Panc1 (cell line): Measurements from ENCODE around the gene ITPRIPL1. TPM values are rescaled to one million over a fixed set of nuclear protein-coding genes. Genes with fewer than 3 reads are reported as not detected.

Experiments used
- ATAC-seq: fragments of 200-7000 bp; cut with Tn5 transposase; 2 replicates; pipeline ENCODE4 v1.9.1; 2020; ENCODE audit warnings: mild to moderate bottlenecking, moderate library complexity
- BruUV-seq: library from RNA; stranded (reverse); fragments of 400-500 nt; replicated peaks from 2 replicates; lab custom pipeline; 2021; lab: Mats Ljungman, UMichigan
- CTCF ChIA-PET: fragments of 300-600 bp; sonication (Branson Sonifier 250); formaldehyde crosslinking; loops from one replicate; lab custom pipeline; 2022; ENCODE audit warnings: antibody characterized with exemption; lab: Charles Lee
- POLR2A ChIA-PET: fragments of 300-600 bp; sonication (Branson Sonifier 250); formaldehyde crosslinking; loops from one replicate; lab custom pipeline; 2022; ENCODE audit warnings: antibody characterized with exemption; lab: Charles Lee
- DNase-seq: peaks from one replicate; pipeline ENCODE4 v3.0.0-alpha.2; 2010; ENCODE audit warnings: low read depth, low spot score
- H3K27ac ChIP-seq: 2 replicates; pipeline ENCODE4 v1.5.1; 2011; ENCODE audit warnings: mild to moderate bottlenecking, low read length, inconsistent platforms
- H3K27me3 ChIP-seq: fragments of 200-500 bp; sonication (Bioruptor generic); 2 replicates; pipeline ENCODE4 v1.6.0; 2014; ENCODE audit warnings: low read length, inconsistent platforms; ENCODE audit not compliant: control insufficient read depth, insufficient read depth
- H3K36me3 ChIP-seq: fragments of 200-500 bp; sonication (Bioruptor generic); 2 replicates; pipeline ENCODE4 v1.5.1; 2014; ENCODE audit warnings: inconsistent platforms, mild to moderate bottlenecking, low read length, moderate library complexity; ENCODE audit not compliant: control insufficient read depth, insufficient read depth
- H3K4me1 ChIP-seq: 2 replicates; pipeline ENCODE4 v1.5.1; 2011; ENCODE audit warnings: inconsistent platforms, mild to moderate bottlenecking, low read length, moderate library complexity; ENCODE audit not compliant: control insufficient read depth, insufficient read depth
- H3K4me3 ChIP-seq, 2 experiments: 2 replicates each; pipeline ENCODE4 v1.5.1; 2011 to 2012; ENCODE audit warnings: low read depth in 2 of 2, low read length in 2 of 2, mild to moderate bottlenecking in 2 of 2, inconsistent platforms in 1 of 2, moderate library complexity in 1 of 2
- H3K9me3 ChIP-seq: fragments of 200-500 bp; sonication (Bioruptor generic); 2 replicates; pipeline ENCODE4 v1.5.1; 2014; ENCODE audit warnings: low read depth, mild to moderate bottlenecking, inconsistent platforms, low read length, moderate library complexity; ENCODE audit not compliant: control insufficient read depth, insufficient read depth
- CTCF ChIP-seq: fragments of 450-650 bp; IDR thresholded peaks from 2 replicates; pipeline ENCODE4 v1.5.1; 2017; ENCODE audit warnings: mild to moderate bottlenecking
- POLR2AphosphoS5 ChIP-seq: IDR thresholded peaks from 2 replicates; pipeline ENCODE4 v1.6.1; 2012; ENCODE audit warnings: mild to moderate bottlenecking, low read depth, low read length, moderate library complexity
- REST ChIP-seq, 2 experiments: IDR thresholded peaks; 2 replicates each; pipeline ENCODE4 v1.6.1; 2011 to 2012; ENCODE audit warnings: low read depth in 2 of 2, control low read depth in 1 of 2, low read length in 1 of 2, mild to moderate bottlenecking in 1 of 2, moderate library complexity in 1 of 2; ENCODE audit not compliant: insufficient read depth in 1 of 2
- SIN3A ChIP-seq: IDR thresholded peaks from 2 replicates; pipeline ENCODE4 v1.6.1; 2012; ENCODE audit warnings: low read depth, mild to moderate bottlenecking, low read length, moderate library complexity, borderline replicate concordance; ENCODE audit not compliant: insufficient read depth
- TCF7L2 ChIP-seq: IDR thresholded peaks from 2 replicates; pipeline ENCODE4 v1.6.1; 2011; ENCODE audit warnings: mild to moderate bottlenecking, low read depth, low read length, inconsistent platforms
- in situ Hi-C: cut with HindIII; loops from 2 replicates; pipeline ENCODE4 v1.10.0; 2016; ENCODE audit warnings: low sequenced_read_pairs, low pct_unique_long_range_greater_than_20kb
- intact Hi-C: fragments of 100-400 bp; cut with micrococcal nuclease; formaldehyde crosslinking; loops from one replicate; pipeline ENCODE4 v1.10.0; 2022; ENCODE audit not compliant: unreplicated experiment
- total RNA-seq: library from RNA; stranded (reverse); gene quantifications from one replicate; pipeline ENCODE4 v1.2.1, GENCODE V29; 2021; ENCODE audit not compliant: unreplicated experiment

Gene ITPRIPL1
- total RNA-seq, 1 experiment from 2014 or later: 12.2 TPM

- ChIA-PET CTCF (interaction anchor here (0.6 to 0.7 kb wide), 2 partner anchors 214 to 244 kb away, joined by 3 to 5 read pairs; no protein-coding TSS in a partner anchor), POLR2A (interaction anchor here (0.5 to 0.9 kb wide), 3 partner anchors 10 to 169 kb away, joined by 6 to 11 read pairs (median 10); no protein-coding TSS in a partner anchor)
- Histone ChIP-seq H3K9me3 (no peaks in the 10 kb centered on the region), H3K27me3 (no peaks in the 10 kb centered on the region), H3K4me3 (peak overlapping the region; percentile 69 to 84), H3K4me1 (peaks cover 11% of the 10 kb centered on the region), H3K27ac (peak overlapping the region; percentile 90), H3K36me3 (no peaks in the 10 kb centered on the region; the same call in 1 of the 2 replicates)
- DNase-seq (no peak), ATAC-seq (0 out of 2 replicates have a peak, but pooled peaks have one; percentile 6)
- in situ Hi-C loops (no loop called here), intact Hi-C loops (no loop called here)
- BruUV-seq: no TSS peak
- TF ChIP-seq CTCF (no peak), TCF7L2 (no peak), POLR2AphosphoS5 (no peak), SIN3A (no peak), REST (IDR thresholded peaks at IDR 0.05; ENCODE audit: insufficient read depth in 1 of 2, low read depth in 2 of 2, low read length in 1 of 2) (no peak)
These were observed 753 bp downstream of the ITPRIPL1 start for GRCh38 chr2:96325884-96326255.

GRCh38 chr2:96326564-96326963, 1.4 kb downstream of the ITPRIPL1 start:
- TF ChIP-seq SIN3A: no peak
- TF ChIP-seq TCF7L2: no peak
- TF ChIP-seq REST (IDR thresholded peaks at IDR 0.05; ENCODE audit: insufficient read depth in 1 of 2, low read depth in 2 of 2, low read length in 1 of 2): no peak
- no peak for TF ChIP-seq CTCF
- TF ChIP-seq POLR2AphosphoS5: no peak
- intact Hi-C loops (no loop called here), in situ Hi-C loops (no loop called here)
- peaks cover 10% of the 10 kb centered on the region for H3K4me1 ChIP-seq
- ChIA-PET CTCF (no interaction called here), POLR2A (interaction anchor here (0.5 kb wide), 1 partner anchor 168 kb away, joined by 11 read pairs; no protein-coding TSS in a partner anchor)
- no TSS peak for BruUV-seq
- no peak for DNase-seq
- no peak overlapping the region for H3K4me3 ChIP-seq
- H3K27me3 ChIP-seq: no peaks in the 10 kb centered on the region
- no peaks in the 10 kb centered on the region for H3K9me3 ChIP-seq
- H3K27ac ChIP-seq: no peak overlapping the region
- no peaks in the 10 kb centered on the region; the same call in 1 of the 2 replicates for H3K36me3 ChIP-seq
- no peak for ATAC-seq
